ENCODE measurements around the gene HIVEP1. TPM values are rescaled to one million over a fixed set of nuclear protein-coding genes. Genes with fewer than 3 reads are reported as not detected.
"Not testable (repeated sequence)": the region's sequence is repeated elsewhere in the genome, so short reads cannot be mapped to it uniquely, and the experiment has no call there.

Gene HIVEP1
- total RNA-seq, 1 experiment from 2014 or later: 6.6 TPM

DNA sequence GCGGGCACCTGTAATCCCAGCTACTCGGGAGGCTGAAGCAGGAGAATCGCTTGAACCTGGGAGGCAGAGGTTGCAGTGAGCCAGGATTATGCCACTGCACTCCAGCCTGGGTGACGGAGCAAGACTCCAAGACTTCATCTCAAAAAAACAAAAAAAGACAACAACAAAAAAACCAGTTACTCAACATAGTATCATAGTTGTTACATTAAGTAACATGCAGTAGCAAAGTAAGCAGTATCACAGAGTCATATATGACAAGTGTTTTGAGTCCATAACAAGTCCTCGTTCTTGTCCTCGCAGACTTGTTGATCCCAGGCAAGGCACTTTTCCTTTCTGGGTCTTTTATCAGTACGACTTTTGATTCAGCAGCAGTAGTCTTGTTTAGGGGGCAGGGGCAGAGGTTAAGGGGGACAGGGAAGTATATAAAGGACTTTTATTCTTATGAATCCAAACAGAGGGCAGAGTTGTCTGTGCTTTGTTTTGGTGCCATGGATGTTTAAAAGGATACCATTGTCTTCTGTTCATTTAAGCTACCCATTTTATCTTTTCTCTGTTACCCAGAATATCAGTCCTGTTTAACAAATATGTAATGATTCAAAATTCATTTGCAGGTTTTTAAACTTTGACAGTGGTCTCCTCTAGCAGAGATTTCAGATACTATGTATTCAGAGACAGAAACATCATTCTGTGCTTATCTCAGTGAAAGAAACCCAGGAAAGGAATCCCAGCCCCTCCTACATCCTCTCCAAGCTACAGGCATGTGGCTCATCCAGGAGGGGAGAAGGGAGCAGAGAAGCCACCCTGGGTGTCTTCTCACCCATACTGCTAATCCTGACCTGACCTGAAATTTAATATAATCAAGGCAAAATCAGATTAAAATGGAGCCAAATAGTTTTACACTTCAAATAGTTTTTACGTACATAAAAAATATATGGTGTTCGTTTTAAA lies 140.2 kb downstream of the HIVEP1 start:
- DNase-seq (no peak), ATAC-seq (no peak)
- no peak overlapping the region for H3K4me3 ChIP-seq (ENCODE audit: low read length)
- no peak overlapping the region for H3K4me2 ChIP-seq (ENCODE audit: low read length)
- H3K4me1 ChIP-seq (ENCODE audit: insufficient read depth, low read length): peaks cover 38% of the 10 kb centered on the region
- H2AFZ ChIP-seq (ENCODE audit: low read length): no peak overlapping the region
- intact Hi-C loops (cut with micrococcal nuclease): no loop called here
- no peaks in the 10 kb centered on the region for H3K9me2 ChIP-seq (replicated peaks; ENCODE audit: low read length)
- no peaks in the 10 kb centered on the region for H3K79me2 ChIP-seq (ENCODE audit: low read length)
- no peaks in the 10 kb centered on the region for H3K36me3 ChIP-seq (ENCODE audit: low read depth, low read length)
- H4K20me1 ChIP-seq (ENCODE audit: low read length): no peaks in the 10 kb centered on the region
- ChIA-PET CTCF (interaction anchor here (0.9 kb wide), 1 partner anchor 75 kb away, joined by 3 read pairs; no protein-coding TSS in a partner anchor), POLR2A (ENCODE audit: unreplicated experiment) (interaction anchor here (0.5 to 0.6 kb wide), 2 partner anchors 11 to 136 kb away, joined by 3 to 7 read pairs; no protein-coding TSS in a partner anchor)
- no peaks in the 10 kb centered on the region for H3K9me3 ChIP-seq (ENCODE audit: low read length)
- no peaks in the 10 kb centered on the region for H3F3A ChIP-seq (ENCODE audit: low read length, unreplicated experiment)
- H3K9ac ChIP-seq (ENCODE audit: low read length): no peak overlapping the region
- no peak for TF ChIP-seq CTCF (conservative IDR thresholded peaks at IDR 0.05; ENCODE audit: low read depth, low read length)
- no peak for TF ChIP-seq EZH2phosphoT487 (IDR thresholded peaks at IDR 0.05; ENCODE audit: borderline replicate concordance, low read length)
- no peak for TF ChIP-seq EZH2 (IDR thresholded peaks at IDR 0.05; ENCODE audit: low read length, unreplicated experiment)
- no TSS peak for BruUV-seq (replicated peaks)
- H3K27ac ChIP-seq (ENCODE audit: low read length): peak overlapping the region; percentile 80
- H3K27me3 ChIP-seq (ENCODE audit: low read length): no peaks in the 10 kb centered on the region

GRCh38 chr6:12155769-12156168 lies 143.7 kb downstream of the HIVEP1 start:
- H3K27me3 ChIP-seq (ENCODE audit: low read length); H4K20me1 ChIP-seq (ENCODE audit: low read length); DNase-seq; H3K9ac ChIP-seq (ENCODE audit: low read length); H3F3A ChIP-seq (ENCODE audit: low read length, unreplicated experiment); H3K9me3 ChIP-seq (ENCODE audit: low read length); H2AFZ ChIP-seq (ENCODE audit: low read length); H3K79me2 ChIP-seq (ENCODE audit: low read length); H3K4me2 ChIP-seq (ENCODE audit: low read length); H3K9me2 ChIP-seq (replicated peaks; ENCODE audit: low read length); H3K27ac ChIP-seq (ENCODE audit: low read length); intact Hi-C loops (cut with micrococcal nuclease); H3K4me3 ChIP-seq (ENCODE audit: low read length); BruUV-seq (replicated peaks); ATAC-seq; CTCF ChIA-PET; POLR2A ChIA-PET (ENCODE audit: unreplicated experiment); H3K36me3 ChIP-seq (ENCODE audit: low read depth, low read length): not testable (repeated sequence)
- H3K4me1 ChIP-seq (ENCODE audit: insufficient read depth, low read length): peaks cover 13% of the 10 kb centered on the region

DNA sequence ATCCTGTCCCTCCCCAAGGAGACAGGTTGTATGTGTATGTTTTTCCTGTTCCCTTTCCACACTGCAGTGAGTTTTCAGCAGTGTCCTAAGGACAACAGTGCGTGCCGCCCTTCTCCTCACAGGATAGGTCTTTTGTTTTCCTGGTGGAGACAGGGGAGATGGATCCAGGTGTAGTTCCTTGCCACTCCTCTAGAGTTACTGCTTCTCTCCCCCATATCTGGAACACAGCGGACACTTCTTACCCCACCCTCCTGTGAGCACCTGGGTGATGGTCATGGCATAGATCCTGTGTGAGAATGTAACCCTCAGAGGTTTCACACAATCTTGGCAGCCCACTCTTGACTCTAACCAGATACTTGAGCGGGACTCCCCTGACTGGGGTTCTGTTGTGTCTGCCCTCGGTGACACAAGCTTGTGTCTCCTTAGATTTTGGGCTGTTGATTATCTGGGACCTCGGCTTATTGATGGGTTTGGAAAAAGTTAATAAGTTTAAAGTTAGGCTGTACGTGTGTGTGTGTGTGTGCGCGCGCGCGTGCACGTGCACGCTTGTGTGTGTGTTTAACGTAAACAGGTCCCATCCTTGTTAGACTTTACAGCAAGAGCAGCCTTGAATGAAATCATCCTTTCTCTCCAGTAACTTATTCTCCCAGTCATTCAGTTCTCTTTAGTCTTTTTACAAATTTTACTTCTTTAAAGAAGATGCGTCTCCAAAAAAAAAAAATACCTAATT lies 146.7 kb downstream of the HIVEP1 start:
- no TSS peak for BruUV-seq (replicated peaks)
- intact Hi-C loops (cut with micrococcal nuclease): no loop called here
- POLR2A ChIA-PET (ENCODE audit: unreplicated experiment): no interaction called here

More for the DNA sequence above, 146.7 kb downstream of the HIVEP1 start:
- Histone ChIP-seq H3K9me3 (ENCODE audit: low read length) (no peaks in the 10 kb centered on the region), H3K9ac (ENCODE audit: low read length) (no peak overlapping the region), H3K36me3 (ENCODE audit: low read depth, low read length) (no peaks in the 10 kb centered on the region), H4K20me1 (ENCODE audit: low read length) (no peaks in the 10 kb centered on the region), H3K9me2 (replicated peaks; ENCODE audit: low read length) (no peaks in the 10 kb centered on the region), H3F3A (ENCODE audit: low read length, unreplicated experiment) (no peaks in the 10 kb centered on the region), H3K4me3 (ENCODE audit: low read length) (no peak overlapping the region), H3K27ac (ENCODE audit: low read length) (no peak overlapping the region), H2AFZ (ENCODE audit: low read length) (no peak overlapping the region), H3K79me2 (ENCODE audit: low read length) (no peaks in the 10 kb centered on the region), H3K4me1 (ENCODE audit: insufficient read depth, low read length) (peaks cover 2% of the 10 kb centered on the region), H3K27me3 (ENCODE audit: low read length) (no peaks in the 10 kb centered on the region), H3K4me2 (ENCODE audit: low read length) (no peak overlapping the region)
- ATAC-seq (no peak), DNase-seq (no peak)
- TF ChIP-seq CTCF (conservative IDR thresholded peaks at IDR 0.05; ENCODE audit: low read depth, low read length): peak; percentile 39; the same call in 1 of the 2 replicates
- TF ChIP-seq EZH2phosphoT487 (IDR thresholded peaks at IDR 0.05; ENCODE audit: borderline replicate concordance, low read length): no peak
- CTCF ChIA-PET: no interaction called here
